ENCODE results near the gene SGK1.
"Not testable (repeated sequence)": the region's sequence is repeated elsewhere in the genome, so short reads cannot be mapped to it uniquely, and the experiment has no call there.

GRCh38 chr6:134255280-134255679, 62.6 kb downstream of the SGK1 start:
- not testable (repeated sequence) for TF ChIP-seq POLR2AphosphoS5, POLR2A (IDR thresholded peaks at IDR 0.05; ENCODE audit: low read depth, low read length)
